A673 (cell line): ENCODE data around the gene THOC5. TPM values are rescaled to one million over a fixed set of nuclear protein-coding genes. Genes with fewer than 3 reads are reported as not detected.

Experiments used
- BruUV-seq: library from RNA; stranded (reverse); fragments of 400-500 nt; replicated peaks from 2 replicates; lab custom pipeline; 2021; lab: Mats Ljungman, UMichigan
- CTCF ChIA-PET: fragments of 300-600 bp; sonication (Branson Sonifier 250); formaldehyde crosslinking; loops from one replicate; lab custom pipeline; 2022; ENCODE audit warnings: antibody characterized with exemption; lab: Charles Lee
- POLR2A ChIA-PET: fragments of 300-600 bp; sonication (Branson Sonifier 250); formaldehyde crosslinking; loops from one replicate; lab custom pipeline; 2022; ENCODE audit warnings: antibody characterized with exemption; ENCODE audit not compliant: low non-redundant PET; lab: Charles Lee
- DNase-seq: peaks from one replicate; pipeline ENCODE4 v3.0.0-alpha.2; 2015; ENCODE audit warnings: low spot score
- H3K27ac ChIP-seq: fragments of 200-600 bp; sonication (generic); 2 replicates; pipeline ENCODE4 v1.5.1; 2016; ENCODE audit warnings: mixed run types, low read depth, mild to moderate bottlenecking, mixed read lengths, antibody characterized with exemption, low read length; ENCODE audit not compliant: poor library complexity, severe bottlenecking
- H3K27me3 ChIP-seq: fragments of 200-600 bp; sonication (generic); replicated peaks from 2 replicates; pipeline ENCODE4 v1.6.1; 2017; ENCODE audit warnings: mixed run types, low read depth, mild to moderate bottlenecking, mixed read lengths, antibody characterized with exemption, low read length; ENCODE audit not compliant: insufficient read depth, poor library complexity
- H3K36me3 ChIP-seq: fragments of 200-600 bp; sonication (generic); 2 replicates; pipeline ENCODE4 v1.6.1; 2016; ENCODE audit warnings: mixed run types, mild to moderate bottlenecking, mixed read lengths, antibody characterized with exemption, low read length; ENCODE audit not compliant: insufficient read depth, poor library complexity, severe bottlenecking
- H3K4me1 ChIP-seq: fragments of 200-600 bp; sonication (generic); 2 replicates; pipeline ENCODE4 v1.6.1; 2017; ENCODE audit warnings: mixed run types, mild to moderate bottlenecking, mixed read lengths, antibody characterized with exemption, low read length; ENCODE audit not compliant: insufficient read depth, poor library complexity, severe bottlenecking
- H3K4me3 ChIP-seq: fragments of 200-600 bp; sonication (generic); 2 replicates; pipeline ENCODE4 v1.5.1; 2016; ENCODE audit warnings: low read depth, mixed run types, mild to moderate bottlenecking, mixed read lengths, low read length; ENCODE audit not compliant: poor library complexity, severe bottlenecking
- H3K9me3 ChIP-seq: fragments of 200-600 bp; sonication (generic); 2 replicates; pipeline ENCODE4 v1.6.1; 2016; ENCODE audit warnings: mixed run types, low read depth, mild to moderate bottlenecking, mixed read lengths, antibody characterized with exemption, low read length; ENCODE audit not compliant: poor library complexity, severe bottlenecking
- CTCF ChIP-seq: fragments of 300-800, 200-600 bp; sonication (generic); conservative IDR thresholded peaks from 2 replicates; pipeline ENCODE4 v1.5.1; 2017; ENCODE audit warnings: low read depth, mild to moderate bottlenecking, antibody characterized with exemption, low read length, moderate library complexity, mixed read lengths
- EZH2 ChIP-seq: fragments of 200-600 bp; sonication (generic); IDR thresholded peaks from 2 replicates; pipeline ENCODE4 v1.6.1; 2017; ENCODE audit warnings: borderline replicate concordance, low read depth, mild to moderate bottlenecking, mixed read lengths, antibody characterized with exemption, low read length; ENCODE audit not compliant: poor library complexity, severe bottlenecking
- intact Hi-C: fragments of 100-400 bp; cut with micrococcal nuclease; formaldehyde crosslinking; loops from one replicate; pipeline ENCODE4 v1.10.0; 2022; ENCODE audit not compliant: unreplicated experiment
- total RNA-seq: library from RNA; stranded (reverse); gene quantifications from 2 replicates; pipeline ENCODE4 v1.2.3, GENCODE V29; 2021

The THOC5 gene
- total RNA-seq, 1 experiment from 2014 or later: 101 TPM

GRCh38 chr22:29520851-29521250 is 32.7 kb downstream of the THOC5 start:
- H3K36me3 ChIP-seq: peaks cover 60% of the 10 kb centered on the region
- POLR2A ChIA-PET: no interaction called here

GRCh38 chr22:29519996-29520395 is 33.6 kb downstream of the THOC5 start:
- intact Hi-C loops: no loop called here
- no peak for DNase-seq
- Histone ChIP-seq H3K36me3 (peaks cover 64% of the 10 kb centered on the region), H3K9me3 (no peaks in the 10 kb centered on the region), H3K4me3 (no peak overlapping the region), H3K27ac (no peak overlapping the region), H3K27me3 (no peaks in the 10 kb centered on the region), H3K4me1 (no peaks in the 10 kb centered on the region)
- TF ChIP-seq CTCF (no peak), EZH2 (no peak)
- ChIA-PET CTCF (no interaction called here), POLR2A (no interaction called here)
- no TSS peak for BruUV-seq

More at GRCh38 chr22:29520851-29521250, 32.7 kb downstream of the THOC5 start:
- TF ChIP-seq CTCF (no peak), EZH2 (no peak)
- Histone ChIP-seq H3K27me3 (no peaks in the 10 kb centered on the region), H3K9me3 (no peaks in the 10 kb centered on the region), H3K27ac (no peak overlapping the region), H3K4me1 (no peaks in the 10 kb centered on the region), H3K4me3 (no peak overlapping the region)
- intact Hi-C loops: no loop called here
- DNase-seq: no peak
- no TSS peak for BruUV-seq
- CTCF ChIA-PET: no interaction called here

- no TSS peak for BruUV-seq
- no peak for TF ChIP-seq EZH2
- TF ChIP-seq CTCF: no peak
- Histone ChIP-seq H3K27ac (no peak overlapping the region), H3K27me3 (no peaks in the 10 kb centered on the region), H3K36me3 (peaks cover 58% of the 10 kb centered on the region), H3K4me3 (no peak overlapping the region), H3K4me1 (no peaks in the 10 kb centered on the region), H3K9me3 (no peaks in the 10 kb centered on the region)
- DNase-seq: no peak
- POLR2A ChIA-PET: no interaction called here
- intact Hi-C loops: no loop called here
- CTCF ChIA-PET: no interaction called here
Measured at GRCh38 chr22:29518427-29518826, 35.1 kb downstream of the THOC5 start.
